Stimulated activated CD8-positive, alpha-beta memory T cell treated with anti-CD3 and anti-CD28 coated beads, Interleukin-12 subunit alpha, Interleukin-12 subunit beta, amount 100 ng/mL, for 1 hour (primary cell): ENCODE data around the gene NT5DC1.

Source experiments
- DNase-seq: peaks from one replicate; pipeline ENCODE4 v3.0.0-alpha.2; 2020; ENCODE audit warnings: low read depth

Gene NT5DC1

DNA sequence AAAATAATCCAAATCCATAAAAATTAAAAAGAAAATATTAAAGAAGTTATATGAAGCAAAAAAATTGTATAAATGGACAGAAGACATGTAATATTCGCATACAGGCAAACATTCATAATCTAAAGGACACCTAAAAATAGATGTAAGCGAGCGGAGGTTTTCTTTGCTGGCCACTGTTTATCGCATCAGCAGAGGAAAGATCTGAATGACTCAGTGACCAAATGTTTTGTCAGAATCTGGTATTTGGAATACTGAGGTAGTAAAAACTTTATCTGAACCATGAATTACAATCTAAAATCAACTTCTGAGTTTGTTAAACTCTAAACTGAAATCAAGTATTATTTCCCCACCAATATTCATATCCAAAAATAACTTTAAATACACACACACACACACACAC, 145.4 kb downstream of the NT5DC1 start:
- no peak for DNase-seq

DNA sequence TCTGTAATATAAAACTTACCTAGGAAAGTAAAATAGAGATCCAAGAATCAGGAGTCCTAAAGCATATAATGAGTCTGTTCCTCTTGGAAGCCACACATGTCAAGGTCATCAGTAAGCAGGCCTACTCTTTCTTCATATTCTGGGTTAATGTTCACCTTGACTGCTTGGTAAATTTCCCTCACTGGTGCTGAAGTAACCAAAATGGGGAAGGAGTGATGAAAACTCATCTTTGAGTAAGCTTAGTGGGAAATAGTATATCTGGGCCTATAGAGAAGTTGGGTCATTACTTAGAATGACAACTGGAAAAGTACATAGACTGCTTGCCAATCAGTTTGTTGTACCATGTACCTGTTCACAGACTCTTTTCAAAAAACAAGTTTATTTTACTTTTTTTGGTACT, 146.6 kb downstream of the NT5DC1 start:
- no peak for DNase-seq

DNA sequence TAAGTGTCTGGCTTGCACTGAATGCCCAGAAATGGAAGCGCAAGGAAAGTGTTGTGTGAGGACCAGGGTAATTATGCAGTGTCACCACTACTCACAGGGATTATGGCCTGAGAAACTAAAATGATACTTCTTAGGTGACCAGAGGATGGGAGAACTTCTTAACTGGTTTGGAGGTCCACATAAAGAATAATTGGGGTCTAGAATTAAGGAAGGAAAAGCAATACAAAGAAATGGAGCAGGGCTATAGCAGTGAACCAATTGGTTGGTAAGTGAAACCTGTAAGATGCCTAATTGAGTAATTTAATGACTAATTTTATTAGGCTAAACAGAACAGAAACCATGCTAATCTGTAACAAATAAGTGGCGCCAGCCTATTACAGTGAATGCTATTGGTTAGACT, 147.9 kb downstream of the NT5DC1 start:
- no peak for DNase-seq

DNA sequence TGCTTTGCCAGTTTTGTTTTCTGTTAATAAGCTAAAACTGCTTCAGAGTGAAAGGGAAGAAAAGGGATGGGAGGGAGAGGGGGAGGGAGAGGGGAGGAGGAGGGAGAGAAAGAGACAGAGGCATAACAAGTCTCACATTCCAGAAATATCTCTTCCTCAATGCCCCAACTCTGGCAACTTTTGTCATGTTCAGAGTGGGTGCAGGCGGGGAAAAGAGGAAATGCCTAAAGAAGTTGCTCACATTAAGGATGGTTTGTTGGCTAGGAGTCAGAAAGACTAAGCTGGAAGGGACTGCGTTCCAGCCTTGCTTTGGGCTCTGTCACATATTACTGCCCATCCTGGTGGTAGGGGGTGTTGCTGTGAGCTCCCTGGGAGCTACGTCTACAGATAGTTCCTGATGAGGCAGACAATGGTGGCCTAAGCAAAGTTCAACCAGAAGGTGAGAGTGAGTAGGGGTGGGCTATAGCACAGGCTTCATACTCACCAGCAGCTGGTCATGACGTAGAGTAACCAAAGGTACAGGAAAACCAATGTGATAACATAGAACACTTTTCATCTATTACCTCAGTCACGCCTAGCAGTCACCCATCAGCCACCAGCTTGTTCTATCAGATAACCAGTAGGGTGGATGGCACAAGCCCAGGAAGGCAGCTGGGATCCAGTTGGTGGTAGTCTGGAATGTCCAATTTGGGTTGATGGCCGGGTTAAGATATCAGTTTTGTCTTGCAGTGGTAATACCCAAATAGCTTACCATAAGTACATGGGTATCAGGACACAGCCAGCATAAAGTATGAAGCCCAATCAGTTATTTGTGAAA, 151.1 kb downstream of the NT5DC1 start:
- no peak for DNase-seq

DNA sequence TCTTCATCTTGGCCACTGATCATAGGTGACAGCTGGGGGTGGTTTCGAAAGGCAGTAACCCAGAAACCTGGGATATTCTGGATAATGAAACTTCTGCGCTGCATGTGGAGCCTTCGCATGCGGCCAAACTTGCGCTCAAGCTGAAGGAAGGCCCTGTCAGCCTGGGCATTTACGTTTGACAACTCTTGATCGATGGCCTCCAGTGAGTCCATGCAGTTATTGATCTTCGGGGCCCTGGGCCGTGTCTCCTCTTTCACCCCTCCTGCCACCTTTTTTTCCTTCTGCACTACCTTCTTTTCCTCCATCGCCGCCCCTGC, 152.5 kb downstream of the NT5DC1 start:
- DNase-seq: no peak

DNA sequence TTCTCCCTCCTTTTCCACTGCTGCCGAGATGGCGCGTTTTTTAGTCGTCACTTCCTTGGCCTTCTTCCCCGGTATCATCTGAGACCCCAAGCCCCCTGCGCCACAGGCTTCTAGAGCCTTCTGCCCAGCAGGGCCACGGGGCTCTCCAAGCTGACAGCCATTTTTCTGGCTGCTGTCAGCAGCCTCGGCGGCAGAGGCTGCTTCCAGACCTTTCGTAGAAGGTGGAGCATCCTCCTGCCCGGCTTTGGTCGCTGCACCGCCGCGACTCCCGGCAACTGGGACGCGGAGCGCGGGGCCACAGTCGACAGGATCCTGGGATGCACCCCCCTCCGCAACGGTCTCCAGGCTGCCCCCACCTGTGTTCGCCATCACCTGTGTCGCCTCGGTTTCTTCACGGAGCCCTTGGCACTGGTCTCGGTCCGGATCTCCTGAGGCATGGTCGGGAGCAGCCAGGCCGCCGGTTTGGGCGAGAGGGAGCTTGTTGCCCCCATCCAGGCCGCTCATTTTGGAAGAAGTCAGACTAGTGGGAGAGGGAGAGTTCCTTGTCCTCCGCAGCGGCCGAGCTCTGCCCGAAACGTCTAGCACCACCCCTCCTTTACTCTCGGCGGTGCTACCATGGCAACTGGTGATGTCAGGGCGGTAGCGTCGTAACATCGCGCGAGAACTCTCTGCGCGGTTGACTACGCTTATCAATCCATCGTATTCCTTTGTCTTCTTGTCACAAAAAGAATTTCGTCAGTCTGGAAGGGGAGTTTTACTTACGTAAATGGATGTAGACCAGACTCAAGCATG, 153.0 kb downstream of the NT5DC1 start, which contains the start of gene TSPYL4:
Gene TSPYL4 (minus strand): TSS at position 571 of the 792 bp plus-strand sequence. CDS start 67 bp downstream, at position 504.
- DNase-seq: peak; percentile 81

DNA sequence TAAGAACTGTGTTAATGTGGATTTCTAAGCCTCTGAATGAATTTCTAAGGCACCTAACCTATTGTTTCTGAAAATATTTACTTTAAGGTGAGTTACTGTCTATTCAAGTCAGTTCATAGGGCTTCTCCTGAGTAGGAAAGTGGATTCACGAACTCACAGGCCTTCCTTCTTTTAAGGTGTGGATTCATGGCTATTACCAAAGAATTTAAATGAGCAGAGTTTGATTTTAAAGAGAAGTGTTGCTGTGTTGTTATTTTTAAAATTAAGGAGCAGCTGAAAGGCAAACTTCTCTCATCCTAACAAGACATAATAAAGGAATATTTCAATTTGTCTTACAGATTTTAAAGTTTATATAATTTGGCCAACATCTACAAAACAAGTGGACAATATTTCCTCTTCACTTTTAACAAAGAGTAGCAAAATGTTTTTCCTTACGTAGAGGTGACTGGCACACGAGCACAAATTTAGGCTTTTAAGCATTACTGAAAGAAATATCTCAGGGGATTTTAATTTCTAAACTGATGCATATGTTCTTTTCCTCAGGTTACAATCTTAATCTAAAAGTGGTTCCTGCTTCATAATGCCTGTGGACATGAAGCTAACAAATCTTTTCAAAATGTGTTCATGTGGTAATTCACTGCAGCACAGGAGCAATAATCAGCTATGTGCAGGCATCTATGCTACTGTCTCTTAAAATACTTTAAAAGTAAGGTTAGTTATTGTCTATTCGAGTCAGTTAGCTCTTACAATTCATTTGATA, 153.8 kb downstream of the NT5DC1 start:
- DNase-seq: no peak

DNA sequence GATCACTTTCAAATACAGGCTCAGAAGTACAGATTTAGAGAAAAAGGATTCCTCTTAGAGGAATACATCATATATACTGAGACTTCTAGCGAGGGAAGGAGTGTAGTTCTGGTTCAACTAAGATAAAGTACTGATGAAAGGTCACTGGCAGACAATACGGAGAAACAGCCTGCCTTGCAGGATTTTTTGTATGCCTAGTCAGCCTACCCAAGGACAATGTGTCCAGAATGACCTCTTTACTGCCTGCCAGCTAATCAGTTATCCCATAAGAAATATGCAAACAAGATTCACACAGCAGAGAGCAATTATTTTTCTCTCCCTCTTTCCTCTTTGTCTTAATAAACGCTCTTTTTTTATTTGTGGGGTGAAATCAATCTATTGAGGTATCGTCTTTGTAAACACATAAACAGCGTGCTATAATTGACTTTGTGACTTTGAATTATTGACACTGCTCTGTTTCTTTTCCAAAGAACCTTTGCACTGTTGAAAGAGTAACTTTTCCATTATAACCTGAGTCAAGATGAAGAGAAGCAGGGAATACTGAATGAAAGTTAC, 154.7 kb downstream of the NT5DC1 start:
- DNase-seq: no peak

DNA sequence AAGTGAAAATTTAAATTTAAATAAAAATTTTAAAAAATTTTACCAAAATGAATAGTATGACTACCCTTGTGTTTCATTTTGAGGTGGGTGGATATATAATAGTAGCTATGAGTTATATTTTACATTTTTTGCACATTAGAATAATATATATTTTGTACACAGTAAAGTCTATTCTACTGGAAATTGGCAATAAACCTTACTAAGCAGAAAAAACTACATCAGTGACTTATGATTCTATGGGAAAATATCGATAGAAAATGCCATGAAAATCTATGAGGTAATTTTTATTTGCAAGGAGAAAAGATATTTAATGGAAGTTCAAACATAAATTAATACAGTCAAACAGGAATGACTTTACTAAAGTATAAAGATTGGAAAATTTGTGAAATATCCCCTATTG, 156.0 kb downstream of the NT5DC1 start:
- DNase-seq: no peak

DNA sequence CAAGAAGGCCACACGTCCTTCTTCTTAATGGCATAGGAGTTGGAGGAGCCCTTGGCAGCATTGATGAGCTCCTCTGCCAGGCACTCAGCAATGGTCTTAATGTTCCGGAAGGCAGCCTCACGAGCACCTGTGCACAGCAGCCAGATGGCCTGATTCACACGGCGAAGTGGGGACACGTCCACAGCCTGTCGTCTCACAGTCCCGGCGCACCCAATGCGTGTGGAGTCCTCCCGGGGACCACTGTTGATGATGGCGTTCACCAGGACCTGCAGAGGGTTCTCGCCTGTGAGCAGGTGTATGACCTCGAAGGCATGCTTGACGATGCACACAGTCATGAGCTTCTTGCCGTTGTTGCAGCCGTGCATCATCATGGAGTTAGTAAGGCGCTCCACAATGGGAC, 157.9 kb downstream of the NT5DC1 start:
- DNase-seq: no peak

DNA sequence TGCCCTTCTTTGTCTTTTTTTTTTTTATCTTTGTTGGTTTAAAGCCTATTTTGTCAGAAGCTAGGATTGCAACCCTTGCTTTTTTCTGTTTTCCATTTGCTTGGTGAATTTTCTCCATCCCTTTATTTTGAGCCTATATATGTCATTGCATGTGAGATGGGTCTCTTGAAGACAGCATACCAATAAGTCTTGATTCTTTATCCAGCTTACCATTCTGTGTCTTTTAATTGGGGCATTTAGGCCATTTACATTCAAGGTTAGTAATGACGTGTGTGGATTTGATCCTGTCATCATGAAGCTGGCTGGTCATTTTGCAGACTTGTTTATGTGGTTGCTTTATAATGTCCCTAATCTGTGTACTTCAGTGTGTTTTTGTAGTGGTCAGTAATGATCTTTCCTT, 162.7 kb downstream of the NT5DC1 start:
- DNase-seq: no peak

DNA sequence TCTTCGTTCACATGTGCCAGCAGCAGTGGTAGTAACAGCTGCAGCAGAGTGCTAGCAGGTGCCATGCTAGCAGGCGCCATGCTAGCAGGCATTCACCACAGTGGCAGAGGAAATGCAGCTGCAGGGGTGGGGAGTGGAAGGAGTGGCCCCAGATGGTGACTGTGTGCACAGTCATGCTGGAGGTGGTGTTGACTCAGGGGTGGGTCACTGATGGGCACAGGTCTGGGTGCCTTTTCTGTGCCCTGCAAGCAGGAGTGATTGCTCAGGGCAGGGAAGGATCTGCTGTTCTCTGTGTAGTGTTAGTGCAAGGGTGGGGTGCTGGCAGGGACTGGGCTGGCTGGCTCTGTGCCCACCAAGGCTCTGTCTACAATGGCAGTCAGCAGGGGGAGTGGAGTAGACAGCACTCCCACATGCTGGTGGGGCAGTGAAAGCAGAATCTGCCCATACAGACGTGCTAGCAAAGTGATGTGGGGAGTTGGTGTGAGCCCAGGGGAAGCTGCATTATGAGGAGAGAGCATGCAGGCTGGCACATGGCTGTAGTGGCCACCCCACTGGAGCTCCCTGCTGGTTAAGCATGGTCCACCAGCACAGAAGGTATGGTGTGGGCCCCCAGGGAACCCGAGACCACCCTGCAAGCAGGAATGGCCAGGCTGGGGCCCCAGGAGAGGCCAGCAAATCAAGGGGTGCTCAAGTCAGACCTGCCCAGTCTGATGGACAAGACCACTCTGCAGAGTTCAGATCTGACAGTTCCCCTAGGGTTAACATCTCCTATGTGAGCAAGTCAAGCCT, 164.6 kb downstream of the NT5DC1 start:
- DNase-seq: no peak

DNA sequence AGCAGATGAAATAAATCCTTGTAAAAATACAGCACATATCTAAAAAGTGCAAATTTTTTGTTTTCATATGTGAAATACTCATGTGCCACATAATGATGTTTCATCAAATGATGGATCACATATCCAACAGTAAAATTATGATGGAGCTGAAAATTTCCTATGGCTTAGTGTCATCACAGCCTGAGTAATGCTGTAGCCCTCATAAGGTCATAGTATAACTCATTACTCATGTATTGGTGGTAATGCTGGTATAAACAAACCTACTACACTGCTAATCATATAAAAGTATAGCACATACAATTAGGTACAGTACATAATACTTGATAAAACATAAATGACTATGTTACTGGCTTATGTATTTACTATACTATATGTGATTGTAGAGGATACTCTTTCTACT, 166.2 kb downstream of the NT5DC1 start:
- no peak for DNase-seq

DNA sequence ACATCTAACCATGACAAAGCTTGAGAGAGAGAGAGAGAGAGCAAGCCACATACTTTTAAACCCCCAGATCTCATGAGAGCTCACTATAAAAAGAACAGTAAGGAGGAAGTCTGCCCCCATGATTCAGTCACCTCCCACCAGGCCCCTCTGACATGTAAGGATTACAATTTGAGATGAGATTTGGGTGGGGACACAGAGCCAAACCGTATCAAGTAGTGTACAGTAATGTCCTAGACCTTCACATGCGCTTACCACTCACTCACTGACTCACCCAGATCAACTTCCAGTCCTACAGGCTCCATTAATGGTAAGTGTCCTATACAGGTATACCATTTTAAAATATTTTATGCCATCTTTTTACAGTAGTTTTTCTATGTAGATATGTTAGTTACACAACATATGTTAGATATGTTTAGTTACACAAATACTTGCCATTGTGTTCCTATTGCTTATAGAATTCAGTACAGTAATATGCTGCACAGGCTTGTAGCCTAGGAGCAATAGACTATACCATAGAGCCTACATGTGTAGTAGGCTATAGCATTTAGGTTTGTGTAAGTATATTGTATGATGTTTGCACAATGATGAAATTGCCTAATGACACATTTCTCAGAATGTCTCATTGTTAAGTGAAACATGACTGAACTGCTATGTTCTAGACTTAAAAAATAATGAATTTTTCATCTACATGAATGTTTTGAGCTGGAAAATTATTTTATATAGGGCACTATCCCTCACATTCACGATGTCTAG, 167.4 kb downstream of the NT5DC1 start:
- DNase-seq: no peak

DNA sequence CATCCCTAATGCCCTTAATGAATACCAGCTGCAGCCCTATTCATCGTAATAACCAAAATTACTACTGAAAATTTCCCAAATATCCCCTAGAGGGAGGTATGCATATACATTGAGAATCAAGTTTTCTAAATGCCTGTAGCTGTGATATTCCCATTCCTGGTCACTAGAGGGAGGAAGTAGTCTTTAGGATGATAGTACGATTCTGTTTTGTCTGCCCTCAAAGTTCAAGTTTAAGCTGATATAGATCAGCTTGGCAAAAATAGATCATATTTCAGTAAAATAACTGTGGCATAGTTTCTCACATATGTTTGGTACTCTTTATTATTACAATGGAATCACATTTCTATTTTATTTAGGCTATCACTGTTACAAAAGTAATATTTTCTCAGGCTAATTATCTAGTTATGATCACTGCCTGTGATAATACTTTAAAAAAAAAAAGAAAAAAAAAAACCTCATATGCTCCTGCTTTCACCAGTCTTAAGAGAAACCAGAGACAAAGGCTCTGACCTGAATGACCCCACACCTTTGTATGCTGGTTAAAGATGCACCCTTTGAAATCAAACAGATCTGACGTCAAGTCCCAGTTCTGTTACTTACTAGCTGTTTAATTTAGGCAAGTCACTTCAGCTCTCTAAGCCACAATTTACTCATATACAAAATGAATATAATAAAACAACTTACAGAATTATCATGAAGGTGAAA, 168.1 kb downstream of the NT5DC1 start:
- no peak for DNase-seq

DNA sequence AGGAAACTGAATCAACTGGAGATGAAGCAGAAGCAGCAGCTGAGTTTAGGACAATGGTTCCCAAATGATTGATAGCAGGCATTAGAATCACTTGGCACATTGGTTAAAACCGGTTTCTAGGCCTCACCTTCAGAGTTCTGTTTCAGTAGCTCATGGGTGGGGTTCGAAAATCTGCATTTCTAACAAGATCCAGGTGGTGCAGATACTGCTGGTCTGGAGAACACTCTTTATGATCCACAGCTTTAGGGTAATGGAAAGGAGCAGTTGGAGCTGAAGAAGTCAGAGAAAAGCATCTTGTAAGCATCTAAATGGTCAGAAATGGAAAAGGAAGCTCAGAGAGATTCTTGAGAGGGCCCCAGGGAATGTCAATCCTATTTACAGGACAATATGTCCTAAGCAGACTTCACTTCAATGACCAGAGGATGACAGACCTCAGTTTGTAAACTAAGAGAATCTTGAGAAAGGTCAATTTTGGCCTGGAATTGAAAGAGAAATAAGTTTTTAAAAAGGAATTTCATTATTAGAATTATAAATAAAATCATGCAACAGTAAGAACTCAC, 170.6 kb downstream of the NT5DC1 start:
- DNase-seq: no peak

DNA sequence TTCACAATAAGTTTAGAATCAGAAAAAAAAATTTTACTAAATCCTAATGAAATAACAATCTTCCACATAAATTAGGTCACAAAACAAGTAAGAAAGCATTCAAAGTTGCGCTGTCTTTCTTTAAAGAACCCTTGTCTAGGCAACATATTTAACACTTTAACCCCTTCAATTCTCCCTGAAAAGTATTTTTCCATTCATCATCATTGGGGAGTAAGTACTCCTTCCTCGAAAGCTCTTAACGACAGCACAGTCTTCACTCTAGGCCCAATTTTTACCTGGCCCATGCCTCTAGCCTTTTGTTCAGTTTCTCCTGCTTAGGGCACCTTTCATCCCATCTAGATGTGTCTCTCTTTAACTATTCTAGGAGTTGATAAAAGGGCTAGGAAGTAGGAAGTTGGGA, 176.5 kb downstream of the NT5DC1 start:
- no peak for DNase-seq

DNA sequence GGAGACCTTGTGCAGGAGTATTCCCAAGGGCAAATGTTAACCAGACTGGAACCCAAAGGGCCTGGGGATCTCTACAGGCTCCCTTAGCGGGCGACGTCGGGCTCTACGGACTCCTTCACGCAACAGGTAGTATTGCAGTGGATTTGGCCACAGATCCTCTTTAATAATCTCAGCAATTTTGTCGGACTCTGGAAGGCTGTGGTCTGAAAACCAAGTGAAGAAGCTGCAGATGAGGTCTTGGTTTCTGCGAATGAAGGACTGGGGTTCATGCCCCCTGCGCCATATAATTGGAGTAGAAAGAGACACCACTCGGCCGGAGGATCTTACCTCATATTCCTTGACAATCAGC, 177.8 kb downstream of the NT5DC1 start:
- no peak for DNase-seq

DNA sequence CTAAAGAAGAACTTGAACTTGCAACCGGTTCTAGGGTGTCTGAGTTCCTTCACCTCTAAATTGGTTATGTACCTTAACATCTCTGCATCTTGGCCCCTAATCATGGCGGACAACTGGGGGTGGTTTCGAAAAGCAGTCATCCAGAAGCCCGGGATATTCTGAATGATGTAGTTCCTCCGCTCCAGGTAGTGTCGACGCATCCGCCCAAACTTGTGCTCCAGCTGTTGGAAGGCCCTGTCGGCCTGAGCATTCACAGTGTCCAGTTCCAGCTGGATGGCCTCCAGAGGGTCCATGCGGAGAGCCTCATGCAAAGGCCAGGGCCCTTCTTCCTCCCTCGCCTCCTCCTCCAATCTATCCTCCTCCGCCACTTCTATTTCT, 178.2 kb downstream of the NT5DC1 start:
- no peak for DNase-seq
